ENCODE data around the gene CALR. TPM values are rescaled to one million over a fixed set of nuclear protein-coding genes. Genes with fewer than 3 reads are reported as not detected.
A peak's percentile ranks its signal among the peaks of the same experiment; 100 is the strongest.
"Not testable (repeated sequence)": the region's sequence is repeated elsewhere in the genome, so short reads cannot be mapped to it uniquely, and the experiment has no call there.

CALR gene
- total RNA-seq, 1 experiment from 2014 or later, result 831 TPM

- peak; percentile 82 for DNase-seq (ENCODE audit: low spot score)
These were observed 4.9 kb upstream of the CALR start, which contains the start of gene FARSA for GRCh38 chr19:12933287-12934072. Gene FARSA, minus strand, starts transcription at chr19:12933711. Its CDS starts 15 bp downstream, at chr19:12933696.

- no peak for DNase-seq (ENCODE audit: low spot score)
These were observed 3.3 kb upstream of the CALR start for GRCh38 chr19:12935071-12935470.

GRCh38 chr19:12936582-12936981 lies 1.8 kb upstream of the CALR start:
- no peak for DNase-seq (ENCODE audit: low spot score)

- DNase-seq (ENCODE audit: low spot score), result no peak
These were observed 1.1 kb upstream of the CALR start for GRCh38 chr19:12937093-12937926.

- peak; percentile 42 for DNase-seq (ENCODE audit: low spot score)
These were observed 581 bp downstream of the CALR start for GRCh38 chr19:12938779-12939601.

DNA sequence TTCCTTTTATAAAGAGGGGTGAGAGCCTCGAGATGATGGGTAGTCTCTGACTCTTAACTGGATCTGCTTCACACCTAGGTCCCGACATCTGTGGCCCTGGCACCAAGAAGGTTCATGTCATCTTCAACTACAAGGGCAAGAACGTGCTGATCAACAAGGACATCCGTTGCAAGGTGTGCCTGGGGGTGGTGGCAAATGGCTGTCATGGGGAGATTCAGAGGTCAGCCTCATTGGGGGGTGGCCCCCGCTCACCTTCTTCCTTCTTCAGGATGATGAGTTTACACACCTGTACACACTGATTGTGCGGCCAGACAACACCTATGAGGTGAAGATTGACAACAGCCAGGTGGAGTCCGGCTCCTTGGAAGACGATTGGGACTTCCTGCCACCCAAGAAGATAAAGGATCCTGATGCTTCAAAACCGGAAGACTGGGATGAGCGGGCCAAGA lies 1.6 kb downstream of the CALR start:
- no peak for DNase-seq (ENCODE audit: low spot score)

- DNase-seq (ENCODE audit: low spot score), result no peak
These were observed 2.5 kb downstream of the CALR start for GRCh38 chr19:12940897-12941296.

GRCh38 chr19:12943437-12944044 lies 5.1 kb downstream of the CALR start:
- DNase-seq (ENCODE audit: low spot score), result no peak

- DNase-seq (ENCODE audit: low spot score), result no peak
These were observed 5.8 kb downstream of the CALR start for GRCh38 chr19:12944104-12944674.

DNA sequence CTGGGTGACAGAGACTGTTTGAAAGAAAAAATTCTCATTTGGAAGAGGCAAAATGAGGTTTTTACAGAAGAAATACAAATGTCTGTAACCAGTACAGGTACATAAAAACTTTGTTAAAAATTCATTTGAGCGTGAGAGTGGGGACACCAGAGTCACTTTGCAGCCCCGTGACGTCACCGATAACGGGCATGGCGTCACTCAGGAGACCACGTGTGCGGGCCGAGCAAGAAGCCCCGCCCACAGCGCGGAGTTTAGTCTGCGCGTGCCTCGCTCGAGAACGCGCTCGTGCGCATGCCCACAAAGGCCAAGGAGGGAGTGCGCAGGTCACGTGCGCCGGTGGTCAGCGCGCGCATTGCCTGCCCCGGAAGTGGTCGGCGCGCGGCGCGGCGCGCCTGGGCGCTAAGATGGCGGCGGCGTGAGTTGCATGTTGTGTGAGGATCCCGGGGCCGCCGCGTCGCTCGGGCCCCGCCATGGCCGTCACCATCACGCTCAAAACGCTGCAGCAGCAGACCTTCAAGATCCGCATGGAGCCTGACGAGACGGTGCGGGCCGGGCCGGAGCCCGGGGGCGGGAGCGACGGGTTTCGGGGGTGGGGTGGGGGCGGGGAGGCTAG lies 7.2 kb downstream of the CALR start, which contains the start of gene RAD23A:
Gene RAD23A, plus strand, starts transcription at position 384 of the 613 bp plus-strand sequence. Its CDS starts 87 bp downstream, at position 471.
- peak; percentile 95 for DNase-seq (ENCODE audit: low spot score)

DNA sequence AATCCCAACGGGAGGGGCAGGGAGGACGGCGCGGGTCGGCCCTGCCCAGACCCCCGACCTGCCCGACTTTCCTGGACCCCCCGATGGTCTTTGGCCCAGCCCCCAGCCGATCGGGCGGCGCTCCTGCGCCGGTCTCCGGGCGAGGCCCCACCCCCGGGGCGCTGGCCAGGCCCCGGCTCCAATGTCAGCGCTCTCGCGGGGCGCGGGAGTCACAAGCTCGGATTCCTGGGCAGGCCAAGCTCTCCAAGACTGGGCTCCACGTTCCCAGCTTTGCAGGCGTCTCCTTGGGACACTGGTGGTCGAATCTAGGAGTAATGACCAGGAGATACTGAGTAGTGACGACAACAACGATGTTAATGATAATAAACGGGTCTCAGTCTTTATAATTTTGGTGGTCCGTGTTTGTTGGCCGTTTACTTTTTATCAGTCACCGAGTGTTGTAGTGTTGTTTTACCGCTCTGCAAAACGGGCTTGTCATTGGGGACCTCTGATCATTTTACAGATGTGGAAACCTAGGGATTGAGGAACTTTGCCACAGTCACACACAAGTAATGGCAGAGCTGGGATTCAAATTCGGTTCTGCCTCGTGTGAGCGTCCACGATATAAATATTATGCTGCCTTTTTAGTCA lies 7.8 kb downstream of the CALR start:
- DNase-seq (ENCODE audit: low spot score), result peak; percentile 69

- no peak for DNase-seq (ENCODE audit: low spot score)
These were observed 8.5 kb downstream of the CALR start for GRCh38 chr19:12946731-12947496.

DNA sequence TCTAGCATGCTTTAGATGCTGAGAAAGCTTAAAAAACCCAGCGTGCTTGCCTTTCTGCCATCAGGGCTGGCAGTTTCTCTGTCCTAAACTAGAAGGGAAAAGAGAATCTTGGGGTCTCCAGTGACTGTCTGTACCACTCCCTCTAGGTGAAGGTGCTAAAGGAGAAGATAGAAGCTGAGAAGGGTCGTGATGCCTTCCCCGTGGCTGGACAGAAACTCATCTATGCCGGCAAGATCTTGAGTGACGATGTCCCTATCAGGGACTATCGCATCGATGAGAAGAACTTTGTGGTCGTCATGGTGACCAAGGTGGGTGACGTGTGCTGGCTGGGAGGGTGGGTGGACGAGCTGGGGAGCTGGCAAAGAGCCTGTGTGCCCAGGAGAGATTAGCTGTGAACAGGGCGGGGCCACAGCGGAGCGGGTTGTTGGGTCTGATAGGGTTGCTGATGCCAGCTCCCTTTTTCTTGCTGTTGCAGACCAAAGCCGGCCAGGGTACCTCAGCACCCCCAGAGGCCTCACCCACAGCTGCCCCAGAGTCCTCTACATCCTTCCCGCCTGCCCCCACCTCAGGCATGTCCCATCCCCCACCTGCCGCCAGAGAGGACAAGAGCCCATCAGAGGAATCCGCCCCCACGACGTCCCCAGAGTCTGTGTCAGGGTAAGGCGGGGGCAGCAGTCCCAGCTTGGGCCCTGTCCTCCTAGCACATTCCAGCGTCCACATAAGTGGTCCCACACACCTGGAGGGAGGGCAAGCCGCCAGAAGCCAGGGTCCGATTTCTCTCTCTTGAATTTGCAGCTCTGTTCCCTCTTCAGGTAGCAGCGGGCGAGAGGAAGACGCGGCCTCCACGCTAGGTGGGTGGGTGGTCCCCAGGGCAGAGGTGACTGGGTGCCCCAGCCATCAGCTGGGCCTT lies 9.5 kb downstream of the CALR start:
- no peak for DNase-seq (ENCODE audit: low spot score)

DNA sequence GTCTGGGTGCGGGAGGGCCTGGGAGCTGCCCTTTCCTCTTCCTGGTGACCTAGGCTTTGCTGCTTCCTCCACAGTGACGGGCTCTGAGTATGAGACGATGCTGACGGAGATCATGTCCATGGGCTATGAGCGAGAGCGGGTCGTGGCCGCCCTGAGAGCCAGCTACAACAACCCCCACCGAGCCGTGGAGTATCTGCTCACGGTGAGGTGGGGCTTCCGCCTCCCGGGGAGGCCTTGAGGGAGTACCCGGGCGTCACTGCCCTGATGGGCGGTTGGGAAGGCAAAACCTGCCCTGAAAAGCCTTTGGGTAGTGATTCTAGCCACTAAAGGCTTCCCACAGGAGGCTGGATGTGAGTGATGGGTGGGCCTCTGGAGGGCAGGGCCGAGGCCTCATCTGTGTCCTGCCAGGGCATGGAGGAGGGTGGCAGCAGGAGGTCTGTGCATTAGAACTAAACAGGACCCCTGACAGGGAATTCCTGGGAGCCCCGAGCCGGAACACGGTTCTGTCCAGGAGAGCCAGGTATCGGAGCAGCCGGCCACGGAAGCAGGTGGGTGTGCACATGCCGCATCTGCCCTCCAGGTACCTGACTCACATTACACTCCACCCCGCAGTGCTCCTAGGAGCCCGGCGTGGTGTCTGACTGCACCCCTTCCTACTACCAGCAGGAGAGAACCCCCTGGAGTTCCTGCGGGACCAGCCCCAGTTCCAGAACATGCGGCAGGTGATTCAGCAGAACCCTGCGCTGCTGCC lies 10.4 kb downstream of the CALR start:
- DNase-seq (ENCODE audit: low spot score), result no peak

- no peak for DNase-seq (ENCODE audit: low spot score)
These were observed 11.2 kb downstream of the CALR start for GRCh38 chr19:12949363-12950283.

DNA sequence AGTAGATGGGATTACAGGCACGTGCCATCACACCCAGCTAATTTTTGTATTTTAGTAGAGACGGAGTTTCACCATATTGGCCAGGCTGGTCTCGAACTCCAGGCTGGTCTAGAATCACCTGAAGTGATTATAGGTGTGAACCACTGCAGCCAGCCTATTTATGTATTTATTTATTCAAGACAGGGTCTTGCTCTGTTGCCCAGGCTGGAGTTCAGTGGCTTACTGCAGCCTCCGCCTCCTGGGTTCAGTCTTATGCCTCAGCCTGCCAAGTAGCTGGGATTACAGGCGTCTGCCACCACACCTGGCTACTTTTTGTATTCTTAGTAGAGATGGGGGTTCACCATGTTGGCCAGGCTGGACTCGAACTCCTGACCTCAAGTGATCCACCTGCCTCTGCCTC lies 13.6 kb downstream of the CALR start:
- not testable (repeated sequence) for DNase-seq (ENCODE audit: low spot score)

Data from HT-29 (cell line).